Cortex of kidney (tissue), 1 donor: ENCODE results near the gene EPHB3.

Experiments
- DNase-seq: peaks from one replicate; lab custom pipeline; 2025; lab: John Stamatoyannopoulos, UW

EPHB3 gene

GRCh38 chr3:184564685-184565385 is 3.2 kb downstream of the EPHB3 start:
- DNase-seq: no peak

GRCh38 chr3:184565421-184566211 is 4.0 kb downstream of the EPHB3 start:
- DNase-seq: no peak

GRCh38 chr3:184566441-184567414 is 5.1 kb downstream of the EPHB3 start:
- DNase-seq: no peak

GRCh38 chr3:184567946-184568559 is 6.5 kb downstream of the EPHB3 start:
- no peak for DNase-seq

GRCh38 chr3:184568560-184568923 is 7.0 kb downstream of the EPHB3 start:
- no peak for DNase-seq

GRCh38 chr3:184568924-184569829 is 7.6 kb downstream of the EPHB3 start:
- DNase-seq: no peak

GRCh38 chr3:184570035-184570434 is 8.4 kb downstream of the EPHB3 start:
- DNase-seq: no peak

- DNase-seq: no peak
These were observed 8.9 kb downstream of the EPHB3 start for GRCh38 chr3:184570489-184570888.

- DNase-seq: no peak
These were observed 10.3 kb downstream of the EPHB3 start for GRCh38 chr3:184571750-184572377.

- DNase-seq: no peak
These were observed 11.2 kb downstream of the EPHB3 start for GRCh38 chr3:184572633-184573270.

GRCh38 chr3:184574515-184575417 is 13.2 kb downstream of the EPHB3 start:
- no peak for DNase-seq

- no peak for DNase-seq
These were observed 14.1 kb downstream of the EPHB3 start for GRCh38 chr3:184575701-184576100.

- no peak for DNase-seq
These were observed 15.1 kb downstream of the EPHB3 start for GRCh38 chr3:184576457-184577240.

GRCh38 chr3:184577546-184577945 is 16.0 kb downstream of the EPHB3 start:
- DNase-seq: no peak

GRCh38 chr3:184578218-184578617 is 16.6 kb downstream of the EPHB3 start:
- DNase-seq: no peak

- no peak for DNase-seq
These were observed 17.2 kb downstream of the EPHB3 start for GRCh38 chr3:184578822-184579221.

GRCh38 chr3:184579513-184579912 is 17.9 kb downstream of the EPHB3 start:
- no peak for DNase-seq

GRCh38 chr3:184580376-184580775 is 18.8 kb downstream of the EPHB3 start:
- no peak for DNase-seq
